Endodermal cell (in vitro differentiated cells): ENCODE measurements around the gene NTSR1. TPM values are rescaled to one million over a fixed set of nuclear protein-coding genes. Genes with fewer than 3 reads are reported as not detected.
A peak's percentile ranks its signal among the peaks of the same experiment; 100 is the strongest.

Source experiments
- DNase-seq: peaks from one replicate; pipeline ENCODE4 v3.0.0-alpha.2; 2017
- H3K27ac ChIP-seq: 2 replicates; pipeline ENCODE4 v1.5.1; 2013; ENCODE audit warnings: mild to moderate bottlenecking, low read depth, low read length, moderate library complexity
- H3K27me3 ChIP-seq: 2 replicates; pipeline ENCODE4 v1.6.1; 2013; ENCODE audit warnings: mild to moderate bottlenecking, low read length, moderate library complexity; ENCODE audit not compliant: insufficient read depth, control insufficient read depth, poor library complexity, severe bottlenecking
- H3K36me3 ChIP-seq: 2 replicates; pipeline ENCODE4 v1.7.0; 2013; ENCODE audit warnings: mild to moderate bottlenecking, low read length, moderate library complexity; ENCODE audit not compliant: control insufficient read depth, insufficient read depth
- H3K4me1 ChIP-seq: one replicate; pipeline ENCODE4 v1.7.0; 2013; ENCODE audit warnings: low read length; ENCODE audit not compliant: control insufficient read depth, insufficient read depth
- H3K4me3 ChIP-seq: 2 replicates; pipeline ENCODE4 v1.5.1; 2013; ENCODE audit warnings: mild to moderate bottlenecking, low read length, moderate library complexity
- H3K9ac ChIP-seq: 2 replicates; pipeline ENCODE4 v1.6.1; 2013; ENCODE audit warnings: mild to moderate bottlenecking, low read length, moderate library complexity; ENCODE audit not compliant: poor library complexity, severe bottlenecking; ENCODE audit errors: extremely low read depth
- H3K9me3 ChIP-seq: 2 replicates; pipeline ENCODE4 v1.6.1; 2013; ENCODE audit warnings: mild to moderate bottlenecking, low read length, moderate library complexity; ENCODE audit not compliant: control insufficient read depth
- H3K27ac Mint-ChIP-seq: 2 replicates; pipeline ENCODE4 v1.8.0; 2020; ENCODE audit warnings: mixed read lengths
- H3K27me3 Mint-ChIP-seq: 2 replicates; pipeline ENCODE4 v1.8.0; 2021; ENCODE audit warnings: mild to moderate bottlenecking, mixed read lengths; ENCODE audit not compliant: insufficient read depth
- H3K36me3 Mint-ChIP-seq: 2 replicates; pipeline ENCODE4 v1.8.0; 2020; ENCODE audit warnings: low read depth, mixed read lengths
- H3K4me1 Mint-ChIP-seq: 2 replicates; pipeline ENCODE4 v1.8.0; 2020; ENCODE audit warnings: mixed read lengths
- H3K4me3 Mint-ChIP-seq: 2 replicates; pipeline ENCODE4 v1.8.0; 2020; ENCODE audit warnings: mild to moderate bottlenecking, moderate library complexity, mixed read lengths
- H3K9me3 Mint-ChIP-seq: 2 replicates; pipeline ENCODE4 v1.8.0; 2020; ENCODE audit warnings: mild to moderate bottlenecking, mixed read lengths
- WGBS, 2 experiments: methylation state at CpG; one replicate each; pipeline versions ENCODE4 v1.1.5 to v1.1.7; 2013; ENCODE audit warnings: missing lambda C conversion rate in 2 of 2, mixed read lengths in 1 of 2; ENCODE audit not compliant: insufficient coverage in 1 of 2, insufficient read length in 1 of 2; 5-methylcytosine and 5-hydroxymethylcytosine counted together
- total RNA-seq, 2 donors: library from RNA; stranded (reverse); fragmentation: NEBNext Ultra II Directional in 1 of 2; extraction: Animal tissue kit (Norgen Biotek cat#: 25700) in 1 of 2; gene quantifications; 2 replicates in 1 of 2; 3 replicates in 1 of 2; pipeline ENCODE4 v1.2.1, GENCODE V29; 2021
- TF ChIP-seq, protein P1 (sequence below): fragments of 200-600 bp; sonication (generic); conservative IDR thresholded peaks from 2 replicates; pipeline ENCODE4 v1.5.0; 2021; ENCODE audit warnings: antibody characterized with exemption, mild to moderate bottlenecking

The NTSR1 gene
- total RNA-seq, 2 donors from 2014 or later, result 0.11 to 0.62 TPM

DNA sequence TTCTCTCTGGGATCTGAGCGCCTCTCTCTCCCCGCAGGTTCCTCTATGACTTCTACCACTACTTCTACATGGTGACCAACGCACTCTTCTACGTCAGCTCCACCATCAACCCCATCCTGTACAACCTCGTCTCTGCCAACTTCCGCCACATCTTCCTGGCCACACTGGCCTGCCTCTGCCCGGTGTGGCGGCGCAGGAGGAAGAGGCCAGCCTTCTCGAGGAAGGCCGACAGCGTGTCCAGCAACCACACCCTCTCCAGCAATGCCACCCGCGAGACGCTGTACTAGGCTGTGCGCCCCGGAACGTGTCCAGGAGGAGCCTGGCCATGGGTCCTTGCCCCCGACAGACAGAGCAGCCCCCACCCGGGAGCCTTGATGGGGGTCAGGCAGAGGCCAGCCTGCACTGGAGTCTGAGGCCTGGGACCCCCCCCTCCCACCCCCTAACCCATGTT lies 51.4 kb downstream of the NTSR1 start:
- Mint-ChIP-seq H3K27ac (no peak overlapping the region), H3K27me3 (peaks cover 14% of the 10 kb centered on the region), H3K4me1 (no peaks in the 10 kb centered on the region), H3K4me3 (no peak overlapping the region), H3K9me3 (no peaks in the 10 kb centered on the region), H3K36me3 (no peaks in the 10 kb centered on the region)
- Histone ChIP-seq H3K36me3 (no peaks in the 10 kb centered on the region), H3K27ac (peak overlapping the region; percentile 49), H3K4me3 (no peak overlapping the region), H3K9ac (no peak overlapping the region), H3K4me1 (no peaks in the 10 kb centered on the region), H3K9me3 (no peaks in the 10 kb centered on the region), H3K27me3 (no peaks in the 10 kb centered on the region)
- TF ChIP-seq, protein P1, sequence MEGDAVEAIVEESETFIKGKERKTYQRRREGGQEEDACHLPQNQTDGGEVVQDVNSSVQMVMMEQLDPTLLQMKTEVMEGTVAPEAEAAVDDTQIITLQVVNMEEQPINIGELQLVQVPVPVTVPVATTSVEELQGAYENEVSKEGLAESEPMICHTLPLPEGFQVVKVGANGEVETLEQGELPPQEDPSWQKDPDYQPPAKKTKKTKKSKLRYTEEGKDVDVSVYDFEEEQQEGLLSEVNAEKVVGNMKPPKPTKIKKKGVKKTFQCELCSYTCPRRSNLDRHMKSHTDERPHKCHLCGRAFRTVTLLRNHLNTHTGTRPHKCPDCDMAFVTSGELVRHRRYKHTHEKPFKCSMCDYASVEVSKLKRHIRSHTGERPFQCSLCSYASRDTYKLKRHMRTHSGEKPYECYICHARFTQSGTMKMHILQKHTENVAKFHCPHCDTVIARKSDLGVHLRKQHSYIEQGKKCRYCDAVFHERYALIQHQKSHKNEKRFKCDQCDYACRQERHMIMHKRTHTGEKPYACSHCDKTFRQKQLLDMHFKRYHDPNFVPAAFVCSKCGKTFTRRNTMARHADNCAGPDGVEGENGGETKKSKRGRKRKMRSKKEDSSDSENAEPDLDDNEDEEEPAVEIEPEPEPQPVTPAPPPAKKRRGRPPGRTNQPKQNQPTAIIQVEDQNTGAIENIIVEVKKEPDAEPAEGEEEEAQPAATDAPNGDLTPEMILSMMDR, result no peak
- no peak for DNase-seq
- WGBS, 2 experiments, result 95 to 96% methylated on average over 6 to 20 of the region's 20 CpGs

DNA sequence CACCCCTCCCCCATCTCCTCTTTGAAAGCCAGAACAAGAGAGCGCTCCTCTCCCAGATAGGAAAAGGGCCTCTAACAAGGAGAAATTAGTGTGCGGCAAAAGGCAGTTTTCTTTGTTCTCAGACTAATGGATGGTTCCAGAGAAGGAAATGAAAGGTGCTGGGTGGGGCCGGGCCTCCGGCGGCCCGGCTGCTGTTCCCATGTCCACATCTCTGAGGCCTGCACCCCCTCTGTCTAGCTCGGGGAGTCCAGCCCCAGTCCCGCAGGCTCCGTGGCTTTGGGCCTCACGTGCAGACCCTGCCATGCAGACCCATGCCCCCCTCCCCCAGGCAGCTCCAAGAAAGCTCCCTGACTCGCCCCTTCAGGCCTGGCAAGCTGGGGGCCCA lies 51.8 kb downstream of the NTSR1 start:
- H3K27me3 Mint-ChIP-seq, result peaks cover 14% of the 10 kb centered on the region
- Histone ChIP-seq H3K4me3 (no peak overlapping the region), H3K27ac (peak overlapping the region; percentile 86), H3K4me1 (no peaks in the 10 kb centered on the region), H3K27me3 (no peaks in the 10 kb centered on the region), H3K36me3 (no peaks in the 10 kb centered on the region), H3K9ac (no peak overlapping the region), H3K9me3 (no peaks in the 10 kb centered on the region)
- no peaks in the 10 kb centered on the region for H3K36me3 Mint-ChIP-seq
- DNase-seq, result no peak
- 81 to 92% methylated on average over 7 to 11 of the region's 11 CpGs for WGBS, 2 experiments
- H3K4me3 Mint-ChIP-seq, result no peak overlapping the region
- no peaks in the 10 kb centered on the region for H3K4me1 Mint-ChIP-seq
- no peaks in the 10 kb centered on the region for H3K9me3 Mint-ChIP-seq
- TF ChIP-seq, protein P1, result no peak
- no peak overlapping the region for H3K27ac Mint-ChIP-seq

DNA sequence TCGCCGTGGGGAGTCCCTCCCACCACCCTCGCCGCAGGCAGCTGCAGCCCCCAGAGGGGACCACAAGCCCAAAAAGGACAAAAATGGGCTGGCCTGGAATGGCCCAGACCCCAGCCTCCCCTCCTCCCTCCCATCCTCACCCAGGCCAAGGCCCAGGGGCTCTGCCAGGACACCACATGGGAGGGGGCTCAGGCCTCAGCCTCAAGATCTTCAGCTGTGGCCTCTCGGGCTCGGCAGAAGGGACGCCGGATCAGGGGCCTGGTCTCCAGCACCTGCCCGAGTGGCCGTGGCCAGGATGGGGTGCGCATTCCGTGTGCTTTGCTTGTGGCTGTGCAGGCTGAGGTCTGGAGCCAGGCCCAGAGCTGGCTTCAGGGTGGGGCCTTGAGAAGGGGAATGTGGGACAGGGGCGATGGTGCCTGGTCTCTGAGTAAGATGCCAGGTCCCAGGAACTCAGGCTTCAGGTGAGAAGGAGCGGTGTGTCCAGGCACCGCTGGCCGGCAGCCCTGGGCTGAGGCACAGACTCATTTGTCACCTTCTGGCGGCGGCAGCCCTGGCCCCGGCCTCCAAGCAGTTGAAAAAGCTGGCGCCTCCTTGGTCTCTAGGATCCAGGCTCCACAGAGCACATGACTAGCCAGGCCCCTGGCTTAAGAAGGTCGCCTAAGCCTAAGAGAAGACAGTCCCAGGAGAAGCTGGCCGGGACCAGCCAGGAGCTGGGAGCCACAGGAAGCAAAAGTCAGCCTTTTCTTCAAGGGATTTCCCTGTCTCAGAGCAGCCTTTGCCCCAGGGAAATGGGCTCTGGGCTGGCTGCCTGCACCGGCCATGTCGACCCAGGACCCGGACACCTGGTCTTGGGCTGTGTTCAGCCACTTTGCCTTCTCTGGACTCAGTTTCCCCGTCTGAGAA lies 52.5 kb downstream of the NTSR1 start:
- Mint-ChIP-seq H3K27me3 (peaks cover 14% of the 10 kb centered on the region), H3K27ac (no peak overlapping the region), H3K4me3 (no peak overlapping the region), H3K4me1 (no peaks in the 10 kb centered on the region), H3K36me3 (no peaks in the 10 kb centered on the region), H3K9me3 (no peaks in the 10 kb centered on the region)
- no peaks in the 10 kb centered on the region for H3K36me3 ChIP-seq
- H3K9ac ChIP-seq, result no peak overlapping the region
- no peaks in the 10 kb centered on the region for H3K9me3 ChIP-seq
- no peaks in the 10 kb centered on the region for H3K27me3 ChIP-seq
- TF ChIP-seq, protein P1, result no peak
- H3K4me3 ChIP-seq, result no peak overlapping the region
- no peak for DNase-seq
- 91 to 96% methylated on average over 13 to 26 of the region's 26 CpGs for WGBS, 2 experiments
- peak overlapping the region; percentile 86 for H3K27ac ChIP-seq
- no peaks in the 10 kb centered on the region for H3K4me1 ChIP-seq
